Testis (tissue), 2 donors: ENCODE data around the gene TJP1.

Experiments used
- POLR2A ChIP-seq: fragments of 450-650 bp; IDR thresholded peaks from one replicate; pipeline ENCODE4 v1.6.1; 2017; ENCODE audit warnings: antibody characterized with exemption, mild to moderate bottlenecking, moderate library complexity
- TF ChIP-seq, protein P1 (sequence below), 3 experiments: fragments of 450-650 bp in 2 of 3; fragments of 200-600 bp in 1 of 3; sonication (generic) in 1 of 3; IDR thresholded peaks; one replicate each; pipeline ENCODE4 v1.5.1; 2016 to 2019; ENCODE audit warnings: antibody characterized with exemption in 3 of 3, mild to moderate bottlenecking in 2 of 3, moderate library complexity in 1 of 3

DNA sequence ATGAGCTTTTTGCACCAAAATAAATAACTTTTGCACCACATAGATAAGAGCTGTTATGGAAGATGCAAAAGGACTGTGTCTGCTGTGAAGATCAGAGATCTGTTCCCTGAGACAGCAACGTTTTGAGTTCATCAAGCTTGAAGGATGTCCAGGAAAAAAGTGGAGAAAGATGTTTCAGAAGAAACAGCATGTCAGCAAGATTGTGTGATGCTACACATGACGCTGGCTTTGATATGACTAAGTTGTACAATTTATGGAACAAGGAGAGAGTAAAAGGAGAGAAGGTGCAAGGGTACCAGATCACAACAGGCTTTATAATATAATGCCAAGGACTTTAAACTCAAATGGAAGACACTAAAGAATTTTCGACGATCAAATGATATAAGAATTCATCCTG lies 16.6 kb downstream of the TJP1 start:
- no peak for TF ChIP-seq POLR2A
- TF ChIP-seq, protein P1, sequence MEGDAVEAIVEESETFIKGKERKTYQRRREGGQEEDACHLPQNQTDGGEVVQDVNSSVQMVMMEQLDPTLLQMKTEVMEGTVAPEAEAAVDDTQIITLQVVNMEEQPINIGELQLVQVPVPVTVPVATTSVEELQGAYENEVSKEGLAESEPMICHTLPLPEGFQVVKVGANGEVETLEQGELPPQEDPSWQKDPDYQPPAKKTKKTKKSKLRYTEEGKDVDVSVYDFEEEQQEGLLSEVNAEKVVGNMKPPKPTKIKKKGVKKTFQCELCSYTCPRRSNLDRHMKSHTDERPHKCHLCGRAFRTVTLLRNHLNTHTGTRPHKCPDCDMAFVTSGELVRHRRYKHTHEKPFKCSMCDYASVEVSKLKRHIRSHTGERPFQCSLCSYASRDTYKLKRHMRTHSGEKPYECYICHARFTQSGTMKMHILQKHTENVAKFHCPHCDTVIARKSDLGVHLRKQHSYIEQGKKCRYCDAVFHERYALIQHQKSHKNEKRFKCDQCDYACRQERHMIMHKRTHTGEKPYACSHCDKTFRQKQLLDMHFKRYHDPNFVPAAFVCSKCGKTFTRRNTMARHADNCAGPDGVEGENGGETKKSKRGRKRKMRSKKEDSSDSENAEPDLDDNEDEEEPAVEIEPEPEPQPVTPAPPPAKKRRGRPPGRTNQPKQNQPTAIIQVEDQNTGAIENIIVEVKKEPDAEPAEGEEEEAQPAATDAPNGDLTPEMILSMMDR (IDR thresholded peaks at IDR 0.05): no peak
